ENCODE measurements around the gene TP63.

GRCh38 chr3:189622629-189623028 is 8.6 kb upstream of the TP63 start:
- TF ChIP-seq CTCF (IDR thresholded peaks at IDR 0.05) = no peak
- TF ChIP-seq POLR2A (IDR thresholded peaks at IDR 0.05) = no peak

Data from uterus (tissue), 2 donors.